ENCODE results near the gene STAG2.

STAG2 gene

DNA sequence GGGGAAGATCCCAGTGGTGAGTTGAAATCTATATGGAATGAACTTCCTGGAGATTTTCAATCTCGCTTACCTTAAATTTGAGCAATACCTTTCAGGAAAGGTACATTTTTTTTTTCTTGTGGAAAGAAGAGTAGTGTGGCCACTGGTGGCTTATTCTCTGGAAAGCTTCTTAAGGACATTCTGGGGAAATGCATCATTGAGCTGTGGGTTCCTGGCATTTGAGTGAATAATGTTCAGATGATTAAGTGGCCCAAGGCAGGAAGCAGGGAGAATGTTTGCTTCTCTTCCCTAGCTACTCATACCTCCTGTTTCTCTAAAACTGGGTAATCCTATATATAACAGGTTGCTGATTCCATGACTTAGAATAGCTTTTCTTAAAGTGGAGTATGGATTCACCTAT, 31.8 kb downstream of the STAG2 start:
- TF ChIP-seq ZNF274 (IDR thresholded peaks at IDR 0.05; ENCODE audit: low read depth, low read length): no peak
- TF ChIP-seq SUZ12 (IDR thresholded peaks at IDR 0.05; ENCODE audit: extremely low read depth, insufficient read depth, insufficient read length): no peak
- no peak for TF ChIP-seq YY1 (IDR thresholded peaks at IDR 0.05; ENCODE audit: insufficient read depth, insufficient read length)
- DNase-seq (ENCODE audit: low read depth, low spot score): no peak

DNA sequence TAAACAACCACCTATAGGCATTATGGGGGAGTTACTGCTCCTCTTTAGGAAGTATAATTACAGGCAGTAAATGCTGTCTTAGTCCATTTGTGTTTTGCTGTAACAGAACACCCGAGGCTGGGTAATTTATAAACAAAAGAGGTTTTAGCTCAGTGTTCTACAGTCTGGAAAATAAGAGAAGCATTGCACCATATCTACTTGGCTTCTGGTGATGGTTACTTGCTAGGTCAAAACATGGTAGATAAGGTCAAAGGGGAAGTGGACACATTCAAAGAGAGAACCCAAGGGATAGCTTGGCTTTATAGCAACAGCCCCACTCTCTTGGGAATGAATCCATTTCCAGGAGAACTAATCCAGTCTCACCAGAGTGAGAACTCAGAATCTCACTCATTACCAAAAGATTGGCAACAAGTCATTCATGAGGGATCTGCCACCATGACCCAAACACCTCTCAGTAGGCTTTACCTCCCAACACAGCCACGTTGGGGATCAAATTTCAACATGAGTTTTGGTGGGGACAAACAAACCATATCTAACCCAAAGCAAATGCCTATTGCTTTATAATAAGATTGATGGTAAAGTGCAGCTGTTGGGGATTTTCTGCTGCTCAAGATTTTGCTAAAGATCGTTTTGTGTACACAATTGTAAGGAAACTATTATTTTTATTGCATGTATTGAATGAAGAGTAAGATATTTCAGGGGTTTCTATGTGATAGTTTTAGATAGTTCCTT, 32.6 kb downstream of the STAG2 start:
- Histone ChIP-seq H3K9me3 (ENCODE audit: insufficient read depth, low read length) (no peaks in the 10 kb centered on the region), H3K36me3 (ENCODE audit: insufficient read depth, insufficient read length, low read length) (no peaks in the 10 kb centered on the region), H3K27me3 (ENCODE audit: insufficient read depth, insufficient read length) (no peaks in the 10 kb centered on the region), H3K4me1 (ENCODE audit: insufficient read depth, insufficient read length) (no peaks in the 10 kb centered on the region), H3K4me3 (ENCODE audit: insufficient read length, low read depth) (no peak overlapping the region), H3K9ac (ENCODE audit: insufficient read length, low read depth) (no peak overlapping the region)
- DNase-seq (ENCODE audit: low read depth, low spot score): no peak
- no peak for TF ChIP-seq YY1 (IDR thresholded peaks at IDR 0.05; ENCODE audit: insufficient read depth, insufficient read length)
- no peak for TF ChIP-seq SUZ12 (IDR thresholded peaks at IDR 0.05; ENCODE audit: extremely low read depth, insufficient read depth, insufficient read length)
- no peak for TF ChIP-seq ZNF274 (IDR thresholded peaks at IDR 0.05; ENCODE audit: low read depth, low read length)

More for the DNA sequence above, 31.8 kb downstream of the STAG2 start:
- Histone ChIP-seq H3K4me1 (ENCODE audit: insufficient read depth, insufficient read length) (no peaks in the 10 kb centered on the region), H3K9ac (ENCODE audit: insufficient read length, low read depth) (no peak overlapping the region), H3K27me3 (ENCODE audit: insufficient read depth, insufficient read length) (no peaks in the 10 kb centered on the region), H3K9me3 (ENCODE audit: insufficient read depth, low read length) (no peaks in the 10 kb centered on the region), H3K4me3 (ENCODE audit: insufficient read length, low read depth) (no peak overlapping the region), H3K36me3 (ENCODE audit: insufficient read depth, insufficient read length, low read length) (no peaks in the 10 kb centered on the region)

DNA sequence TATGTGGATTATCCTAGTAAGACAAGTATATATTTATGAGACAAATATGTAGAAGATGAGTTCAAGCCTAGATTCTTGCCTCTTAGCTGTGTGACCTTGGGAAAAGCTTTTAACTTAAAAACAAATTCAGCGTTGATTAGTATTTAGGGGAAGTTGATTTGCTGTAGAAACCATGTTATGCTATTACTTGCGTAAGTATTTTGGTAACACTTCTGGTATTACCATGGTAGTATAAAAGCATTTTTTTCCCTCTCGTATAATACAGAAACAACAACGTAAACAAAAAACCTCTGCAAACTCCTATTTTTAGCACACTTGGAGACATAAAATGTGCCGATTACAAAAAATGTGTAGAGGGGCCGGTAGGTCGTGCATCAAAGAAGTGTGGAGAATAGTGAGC, 33.2 kb downstream of the STAG2 start:
- DNase-seq (ENCODE audit: low read depth, low spot score): no peak
- Histone ChIP-seq H3K4me1 (ENCODE audit: insufficient read depth, insufficient read length) (no peaks in the 10 kb centered on the region), H3K4me3 (ENCODE audit: insufficient read length, low read depth) (no peak overlapping the region), H3K9me3 (ENCODE audit: insufficient read depth, low read length) (no peaks in the 10 kb centered on the region), H3K36me3 (ENCODE audit: insufficient read depth, insufficient read length, low read length) (no peaks in the 10 kb centered on the region), H3K27me3 (ENCODE audit: insufficient read depth, insufficient read length) (no peaks in the 10 kb centered on the region), H3K9ac (ENCODE audit: insufficient read length, low read depth) (no peak overlapping the region)
- no peak for TF ChIP-seq SUZ12 (IDR thresholded peaks at IDR 0.05; ENCODE audit: extremely low read depth, insufficient read depth, insufficient read length)
- no peak for TF ChIP-seq ZNF274 (IDR thresholded peaks at IDR 0.05; ENCODE audit: low read depth, low read length)
- TF ChIP-seq YY1 (IDR thresholded peaks at IDR 0.05; ENCODE audit: insufficient read depth, insufficient read length): no peak

DNA sequence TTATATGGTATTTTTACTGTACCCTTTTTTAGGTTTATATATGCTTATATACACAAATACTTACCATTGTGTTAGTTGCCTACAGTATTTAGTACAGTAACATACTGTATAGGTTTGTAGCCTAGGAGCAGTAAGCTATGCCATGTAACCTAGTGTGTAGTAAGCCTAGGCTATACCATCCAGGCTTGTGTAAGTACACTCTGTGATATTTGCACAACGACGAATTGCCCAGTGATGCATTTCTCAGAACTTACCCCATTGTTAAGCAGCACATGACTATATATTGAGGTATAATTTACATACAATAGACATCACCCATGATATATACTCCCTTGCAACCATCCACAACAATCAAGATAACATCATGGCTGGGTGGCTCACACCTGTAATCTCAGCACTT, 40.1 kb downstream of the STAG2 start:
- H3K36me3 ChIP-seq (ENCODE audit: insufficient read depth, insufficient read length, low read length): no peaks in the 10 kb centered on the region
- H3K4me3 ChIP-seq (ENCODE audit: insufficient read length, low read depth): no peak overlapping the region
- DNase-seq (ENCODE audit: low read depth, low spot score): no peak
- H3K4me1 ChIP-seq (ENCODE audit: insufficient read depth, insufficient read length): no peaks in the 10 kb centered on the region
- TF ChIP-seq SUZ12 (IDR thresholded peaks at IDR 0.05; ENCODE audit: extremely low read depth, insufficient read depth, insufficient read length): no peak
- TF ChIP-seq YY1 (IDR thresholded peaks at IDR 0.05; ENCODE audit: insufficient read depth, insufficient read length): no peak
- no peak for TF ChIP-seq ZNF274 (IDR thresholded peaks at IDR 0.05; ENCODE audit: low read depth, low read length)
- H3K9me3 ChIP-seq (ENCODE audit: insufficient read depth, low read length): no peaks in the 10 kb centered on the region
- no peaks in the 10 kb centered on the region for H3K27me3 ChIP-seq (ENCODE audit: insufficient read depth, insufficient read length)
- H3K9ac ChIP-seq (ENCODE audit: insufficient read length, low read depth): no peak overlapping the region

DNA sequence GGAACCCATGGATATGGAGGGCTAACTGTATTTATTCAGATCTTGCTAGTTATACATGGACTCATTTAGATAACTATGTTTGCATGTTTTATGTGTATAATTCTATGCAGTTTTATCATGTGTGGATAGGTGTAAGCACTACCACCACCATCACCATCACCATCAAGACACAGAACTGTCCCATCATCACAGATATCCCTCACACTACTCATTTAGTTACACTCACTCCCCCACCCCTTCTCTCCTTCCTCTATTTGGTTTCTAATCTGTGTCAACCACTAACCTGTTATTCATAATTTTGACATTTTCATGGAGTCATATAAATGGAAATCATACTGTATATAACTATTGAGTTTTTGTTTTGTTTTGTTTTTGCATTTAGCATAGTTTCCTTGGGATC, 43.7 kb downstream of the STAG2 start:
- DNase-seq (ENCODE audit: low read depth, low spot score): no peak
- H3K4me3 ChIP-seq (ENCODE audit: insufficient read length, low read depth): no peak overlapping the region
- no peak overlapping the region for H3K9ac ChIP-seq (ENCODE audit: insufficient read length, low read depth)
- H3K4me1 ChIP-seq (ENCODE audit: insufficient read depth, insufficient read length): no peaks in the 10 kb centered on the region
- TF ChIP-seq YY1 (IDR thresholded peaks at IDR 0.05; ENCODE audit: insufficient read depth, insufficient read length) (no peak), SUZ12 (IDR thresholded peaks at IDR 0.05; ENCODE audit: extremely low read depth, insufficient read depth, insufficient read length) (no peak)
- no peaks in the 10 kb centered on the region for H3K36me3 ChIP-seq (ENCODE audit: insufficient read depth, insufficient read length, low read length)
- no peaks in the 10 kb centered on the region for H3K27me3 ChIP-seq (ENCODE audit: insufficient read depth, insufficient read length)
- H3K9me3 ChIP-seq (ENCODE audit: insufficient read depth, low read length): no peaks in the 10 kb centered on the region

DNA sequence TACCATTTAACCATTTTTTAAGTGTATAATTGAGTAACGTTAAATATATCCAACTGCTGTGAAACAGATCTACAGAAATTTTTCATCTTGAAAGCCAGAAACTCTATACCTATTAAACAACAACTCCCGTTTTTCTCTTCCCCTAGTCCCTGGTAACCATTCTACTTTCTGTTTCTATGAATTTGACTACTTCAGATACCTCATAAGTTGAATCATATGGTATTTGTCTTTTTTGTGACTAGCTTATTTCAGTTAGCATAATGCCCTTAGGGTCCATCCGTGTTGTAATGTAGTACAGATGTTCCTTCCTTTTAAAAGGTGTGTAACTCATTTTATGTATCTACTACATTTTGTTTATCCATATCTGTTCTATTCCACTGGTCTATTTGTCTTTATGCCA, 48.7 kb downstream of the STAG2 start:
- no peak overlapping the region for H3K9ac ChIP-seq (ENCODE audit: insufficient read length, low read depth)
- DNase-seq (ENCODE audit: low read depth, low spot score): no peak
- TF ChIP-seq ZNF274 (IDR thresholded peaks at IDR 0.05; ENCODE audit: low read depth, low read length) (no peak), YY1 (IDR thresholded peaks at IDR 0.05; ENCODE audit: insufficient read depth, insufficient read length) (no peak), SUZ12 (IDR thresholded peaks at IDR 0.05; ENCODE audit: extremely low read depth, insufficient read depth, insufficient read length) (no peak)
- H3K27me3 ChIP-seq (ENCODE audit: insufficient read depth, insufficient read length): no peaks in the 10 kb centered on the region
- H3K36me3 ChIP-seq (ENCODE audit: insufficient read depth, insufficient read length, low read length): no peaks in the 10 kb centered on the region
- no peaks in the 10 kb centered on the region for H3K9me3 ChIP-seq (ENCODE audit: insufficient read depth, low read length)
- no peak overlapping the region for H3K4me3 ChIP-seq (ENCODE audit: insufficient read length, low read depth)
- no peaks in the 10 kb centered on the region for H3K4me1 ChIP-seq (ENCODE audit: insufficient read depth, insufficient read length)

DNA sequence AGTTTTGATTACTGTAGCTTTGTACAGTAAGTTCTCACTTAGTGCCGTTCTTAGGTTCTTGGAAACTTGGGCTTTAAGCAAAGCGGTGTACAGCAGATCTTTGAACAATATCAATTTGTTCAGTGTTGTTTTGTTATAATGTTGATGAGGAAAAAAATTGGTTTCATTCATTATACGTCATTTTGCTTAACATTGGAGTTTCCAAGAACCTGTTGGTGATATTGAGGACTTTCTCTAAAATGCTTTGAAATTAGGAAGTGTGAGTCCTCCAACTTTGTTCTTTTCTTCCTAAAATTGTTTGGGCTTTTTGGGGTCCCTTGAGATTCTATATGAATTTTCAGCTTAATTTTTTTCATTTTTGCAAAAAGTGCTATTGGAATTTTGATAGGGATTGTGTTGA, 49.1 kb downstream of the STAG2 start:
- Histone ChIP-seq H3K4me3 (ENCODE audit: insufficient read length, low read depth) (no peak overlapping the region), H3K9ac (ENCODE audit: insufficient read length, low read depth) (no peak overlapping the region), H3K36me3 (ENCODE audit: insufficient read depth, insufficient read length, low read length) (no peaks in the 10 kb centered on the region), H3K27me3 (ENCODE audit: insufficient read depth, insufficient read length) (no peaks in the 10 kb centered on the region), H3K9me3 (ENCODE audit: insufficient read depth, low read length) (no peaks in the 10 kb centered on the region), H3K4me1 (ENCODE audit: insufficient read depth, insufficient read length) (no peaks in the 10 kb centered on the region)
- DNase-seq (ENCODE audit: low read depth, low spot score): no peak
- no peak for TF ChIP-seq ZNF274 (IDR thresholded peaks at IDR 0.05; ENCODE audit: low read depth, low read length)
- TF ChIP-seq YY1 (IDR thresholded peaks at IDR 0.05; ENCODE audit: insufficient read depth, insufficient read length): no peak
- no peak for TF ChIP-seq SUZ12 (IDR thresholded peaks at IDR 0.05; ENCODE audit: extremely low read depth, insufficient read depth, insufficient read length)

Measured in NT2/D1 (cell line).